ENCODE data around the gene WDR1. TPM values are rescaled to one million over a fixed set of nuclear protein-coding genes. Genes with fewer than 3 reads are reported as not detected.

The WDR1 gene
- total RNA-seq, 2 donors from 2014 or later: 550 to 559 TPM

GRCh38 chr4:10045481-10045880 lies 71.1 kb downstream of the WDR1 start:
- Mint-ChIP-seq H3K4me1 (ENCODE audit: low read depth in 2 of 2) (peaks cover 21 to 24% of the 10 kb centered on the region in 2 donors), H3K36me3 (peaks cover 19% of the 10 kb centered on the region), H3K27ac (no peak overlapping the region), H3K4me3 (no peak overlapping the region), H3K9me3 (peaks cover 12% of the 10 kb centered on the region), H3K27me3 (no peaks in the 10 kb centered on the region)
- DNase-seq (ENCODE audit: low spot score): no peak
- ATAC-seq: no peak

- Mint-ChIP-seq H3K27me3 (no peaks in the 10 kb centered on the region), H3K36me3 (peaks cover 19% of the 10 kb centered on the region), H3K27ac (no peak overlapping the region), H3K9me3 (peaks cover 7% of the 10 kb centered on the region), H3K4me1 (ENCODE audit: low read depth in 2 of 2) (peaks cover 2 to 5% of the 10 kb centered on the region in 2 donors), H3K4me3 (no peak overlapping the region)
- no peak for ATAC-seq
- no peak for DNase-seq (ENCODE audit: low spot score)
Observed at GRCh38 chr4:10041036-10041435, 75.6 kb downstream of the WDR1 start.

- H3K36me3 Mint-ChIP-seq: peaks cover 19% of the 10 kb centered on the region
Observed at GRCh38 chr4:10040049-10040892, 76.3 kb downstream of the WDR1 start.

GRCh38 chr4:10036807-10037342 lies 79.7 kb downstream of the WDR1 start:
- Mint-ChIP-seq H3K27ac (no peak overlapping the region), H3K9me3 (no peaks in the 10 kb centered on the region), H3K27me3 (peaks cover 0 to 3% of the 10 kb centered on the region in 2 donors), H3K36me3 (no peaks in the 10 kb centered on the region), H3K4me3 (no peak overlapping the region), H3K4me1 (ENCODE audit: low read depth in 2 of 2) (peaks cover 21 to 22% of the 10 kb centered on the region in 2 donors)
- ATAC-seq (no peak), DNase-seq (ENCODE audit: low spot score) (no peak)

More at GRCh38 chr4:10040049-10040892, 76.3 kb downstream of the WDR1 start:
- ATAC-seq: no peak
- no peak for DNase-seq (ENCODE audit: low spot score)
- no peaks in the 10 kb centered on the region for H3K27me3 Mint-ChIP-seq
- H3K4me3 Mint-ChIP-seq: no peak overlapping the region
- H3K4me1 Mint-ChIP-seq (ENCODE audit: low read depth in 2 of 2): peaks cover 2 to 5% of the 10 kb centered on the region in 2 donors
- H3K9me3 Mint-ChIP-seq: peaks cover 7% of the 10 kb centered on the region
- no peak overlapping the region for H3K27ac Mint-ChIP-seq

GRCh38 chr4:10035130-10035529 lies 81.5 kb downstream of the WDR1 start:
- Mint-ChIP-seq H3K4me1 (ENCODE audit: low read depth in 2 of 2) (peaks cover 22 to 23% of the 10 kb centered on the region in 2 donors), H3K36me3 (no peaks in the 10 kb centered on the region), H3K27ac (no peak overlapping the region)

GRCh38 chr4:10034612-10035104 lies 81.9 kb downstream of the WDR1 start:
- Mint-ChIP-seq H3K27me3 (peaks cover 0 to 3% of the 10 kb centered on the region in 2 donors), H3K36me3 (no peaks in the 10 kb centered on the region), H3K9me3 (no peaks in the 10 kb centered on the region), H3K4me1 (ENCODE audit: low read depth in 2 of 2) (peaks cover 22 to 23% of the 10 kb centered on the region in 2 donors), H3K4me3 (no peak overlapping the region), H3K27ac (no peak overlapping the region)
- DNase-seq (ENCODE audit: low spot score) (no peak), ATAC-seq (no peak)

More at GRCh38 chr4:10035130-10035529, 81.5 kb downstream of the WDR1 start:
- DNase-seq (ENCODE audit: low spot score) (no peak), ATAC-seq (no peak)
- Mint-ChIP-seq H3K9me3 (no peaks in the 10 kb centered on the region), H3K4me3 (no peak overlapping the region), H3K27me3 (peaks cover 0 to 3% of the 10 kb centered on the region in 2 donors)

- DNase-seq (ENCODE audit: low spot score): no peak
- H3K27me3 Mint-ChIP-seq: peaks cover 0 to 3% of the 10 kb centered on the region in 2 donors
- ATAC-seq: no peak
- no peaks in the 10 kb centered on the region for H3K36me3 Mint-ChIP-seq
- H3K4me3 Mint-ChIP-seq: no peak overlapping the region
- H3K27ac Mint-ChIP-seq: peak overlapping the region in 1 of 2 donors; percentile 82
- peaks cover 22 to 23% of the 10 kb centered on the region in 2 donors for H3K4me1 Mint-ChIP-seq (ENCODE audit: low read depth in 2 of 2)
- H3K9me3 Mint-ChIP-seq: no peaks in the 10 kb centered on the region
Observed at GRCh38 chr4:10034136-10034535, 82.5 kb downstream of the WDR1 start.

GRCh38 chr4:10033191-10033881 lies 83.3 kb downstream of the WDR1 start:
- Mint-ChIP-seq H3K4me1 (ENCODE audit: low read depth in 2 of 2) (peaks cover 22 to 23% of the 10 kb centered on the region in 2 donors), H3K27ac (peak overlapping the region; percentile 31 to 82), H3K36me3 (no peaks in the 10 kb centered on the region), H3K27me3 (peaks cover 0 to 3% of the 10 kb centered on the region in 2 donors), H3K4me3 (peak overlapping the region; percentile 46), H3K9me3 (no peaks in the 10 kb centered on the region)
- no peak for DNase-seq (ENCODE audit: low spot score)
- ATAC-seq: peak in 1 of 2 donors; percentile 79

- peaks cover 22 to 23% of the 10 kb centered on the region in 2 donors for H3K4me1 Mint-ChIP-seq (ENCODE audit: low read depth in 2 of 2)
- DNase-seq (ENCODE audit: low spot score): peak; percentile 63
- ATAC-seq: peak; percentile 77 to 85
- H3K27me3 Mint-ChIP-seq: peaks cover 0 to 3% of the 10 kb centered on the region in 2 donors
- peak overlapping the region; percentile 31 to 82 for H3K27ac Mint-ChIP-seq
- H3K36me3 Mint-ChIP-seq: no peaks in the 10 kb centered on the region
- H3K9me3 Mint-ChIP-seq: no peaks in the 10 kb centered on the region
- no peak overlapping the region for H3K4me3 Mint-ChIP-seq
Observed at GRCh38 chr4:10032625-10033024, 84.0 kb downstream of the WDR1 start.

GRCh38 chr4:10031668-10032590 lies 84.7 kb downstream of the WDR1 start:
- H3K27ac Mint-ChIP-seq: peak overlapping the region in 1 of 2 donors; percentile 82
- no peaks in the 10 kb centered on the region for H3K9me3 Mint-ChIP-seq
- peaks cover 22 to 23% of the 10 kb centered on the region in 2 donors for H3K4me1 Mint-ChIP-seq (ENCODE audit: low read depth in 2 of 2)
- H3K36me3 Mint-ChIP-seq: no peaks in the 10 kb centered on the region
- no peak overlapping the region for H3K4me3 Mint-ChIP-seq
- H3K27me3 Mint-ChIP-seq: peaks cover 0 to 3% of the 10 kb centered on the region in 2 donors
- no peak for ATAC-seq
- no peak for DNase-seq (ENCODE audit: low spot score)

- Mint-ChIP-seq H3K27ac (no peak overlapping the region), H3K4me1 (ENCODE audit: low read depth in 2 of 2) (peaks cover 22 to 23% of the 10 kb centered on the region in 2 donors), H3K9me3 (no peaks in the 10 kb centered on the region), H3K4me3 (no peak overlapping the region), H3K36me3 (no peaks in the 10 kb centered on the region), H3K27me3 (peaks cover 0 to 3% of the 10 kb centered on the region in 2 donors)
- ATAC-seq (no peak), DNase-seq (ENCODE audit: low spot score) (no peak)
Observed at GRCh38 chr4:10030972-10031667, 85.5 kb downstream of the WDR1 start.

GRCh38 chr4:10029403-10029802 lies 87.2 kb downstream of the WDR1 start:
- Mint-ChIP-seq H3K4me1 (ENCODE audit: low read depth in 2 of 2) (peaks cover 22 to 23% of the 10 kb centered on the region in 2 donors), H3K27ac (no peak overlapping the region), H3K27me3 (peaks cover 0 to 3% of the 10 kb centered on the region in 2 donors), H3K9me3 (no peaks in the 10 kb centered on the region), H3K36me3 (no peaks in the 10 kb centered on the region), H3K4me3 (no peak overlapping the region)
- DNase-seq (ENCODE audit: low spot score) (no peak), ATAC-seq (no peak)
